K562 (cell line): ENCODE data around the gene ZBP1. TPM values are rescaled to one million over a fixed set of nuclear protein-coding genes. Genes with fewer than 3 reads are reported as not detected.

Experiments
- BCL6 ChIP-seq: fragments of 250-450 bp; sonication (Bioruptor Pico); IDR thresholded peaks from 2 replicates; pipeline ENCODE4 v1.4.0; 2020
- BRF1 ChIP-seq: IDR thresholded peaks from 3 replicates; pipeline ENCODE4 v1.6.1; 2011; ENCODE audit warnings: borderline replicate concordance, mild to moderate bottlenecking; ENCODE audit not compliant: insufficient read length; ENCODE audit errors: extremely low read depth
- CBFA2T2 ChIP-seq: fragments of 450-650 bp; conservative IDR thresholded peaks from 2 replicates; pipeline ENCODE4 v1.6.1; 2017; ENCODE audit warnings: mild to moderate bottlenecking
- ELK3 ChIP-seq: fragments of 450-650 bp; formaldehyde crosslinking; IDR thresholded peaks from 2 replicates; pipeline ENCODE4 v1.4.0; 2020; ENCODE audit warnings: mild to moderate bottlenecking
- KDM4B ChIP-seq, 2 experiments: fragments of 450-650 bp in 1 of 2; sonication (generic) in 1 of 2; IDR thresholded peaks; 2 replicates each; pipeline ENCODE4 v1.6.1; 2016 to 2017; ENCODE audit warnings: borderline replicate concordance in 2 of 2, antibody characterized with exemption in 1 of 2, low read depth in 1 of 2, mild to moderate bottlenecking in 1 of 2
- MEF2A ChIP-seq: IDR thresholded peaks from 2 replicates; pipeline ENCODE4 v1.6.1; 2011; ENCODE audit warnings: low read depth, mild to moderate bottlenecking, low read length, moderate library complexity; ENCODE audit not compliant: control insufficient read depth
- MEF2D ChIP-seq: conservative IDR thresholded peaks from 2 replicates; pipeline ENCODE4 v1.6.1; 2016; ENCODE audit warnings: low read depth, missing genetic modification characterization, missing compliant biosample characterization
- NFE2 ChIP-seq: IDR thresholded peaks from 2 replicates; pipeline ENCODE4 v1.6.1; 2014; ENCODE audit warnings: antibody characterized with exemption, low read depth
- YY1 ChIP-seq, 3 experiments: IDR thresholded peaks; 2 replicates each; pipeline ENCODE4 v1.6.1; 2011; ENCODE audit warnings: low read length in 2 of 3, mild to moderate bottlenecking in 2 of 3, moderate library complexity in 2 of 3, borderline replicate concordance in 1 of 3, control low read depth in 1 of 3, low read depth in 1 of 3; ENCODE audit not compliant: insufficient read depth in 3 of 3, insufficient replicate concordance in 2 of 3, control insufficient read depth in 1 of 3, insufficient read length in 1 of 3; ENCODE audit errors: extremely low read depth in 1 of 3
- ZNF280B ChIP-seq: fragments of 250-450 bp; sonication (Bioruptor Pico); IDR thresholded peaks from 2 replicates; pipeline ENCODE4 v1.5.1; 2021; ENCODE audit warnings: mild to moderate bottlenecking
- ZNF518B ChIP-seq: fragments of 250-450 bp; sonication (Bioruptor Pico); IDR thresholded peaks from 2 replicates; pipeline ENCODE4 v1.5.0; 2021; ENCODE audit warnings: mild to moderate bottlenecking, moderate library complexity
- ZNF561 ChIP-seq: fragments of 450-650 bp; formaldehyde crosslinking; conservative IDR thresholded peaks from 2 replicates; pipeline ENCODE4 v1.4.0; 2020; ENCODE audit warnings: mild to moderate bottlenecking, moderate library complexity
- polyA plus RNA-seq, 8 experiments: library from polyadenylated mRNA; depleted of rRNA in 4 of 8; stranded (reverse) in 5 of 8; unstranded in 3 of 8; fragments of >200 nt; fragmentation: Nextera tagmentation in 2 of 8; fragmentation: Illumina TruSeq in 1 of 8; extraction: Ambion mirVana in 2 of 8; extraction: Trizol in 1 of 8; gene quantifications; 2 replicates each; pipeline versions ENCODE4 v1.2.1 to v1.2.3, GENCODE V29; 2011 to 2014; ENCODE audit warnings: inconsistent platforms in 1 of 8, missing spikeins in 1 of 8
- total RNA-seq, 7 experiments: library from RNA; depleted of rRNA in 6 of 7; stranded (reverse); fragments of >200 nt in 6 of 7; fragmentation: Illumina TruSeq in 2 of 7; extraction: Trizol in 2 of 7; gene quantifications; 2 replicates each; pipeline versions ENCODE4 v1.2.1 to v1.2.3, GENCODE V29; 2011 to 2021; ENCODE audit warnings: low replicate concordance in 1 of 7

Gene ZBP1
- total and polyA plus RNA-seq, 9 of the 15 experiments (the other 6 are each of a cell fraction or from before 2014, with no cell fraction given) = not detected

DNA sequence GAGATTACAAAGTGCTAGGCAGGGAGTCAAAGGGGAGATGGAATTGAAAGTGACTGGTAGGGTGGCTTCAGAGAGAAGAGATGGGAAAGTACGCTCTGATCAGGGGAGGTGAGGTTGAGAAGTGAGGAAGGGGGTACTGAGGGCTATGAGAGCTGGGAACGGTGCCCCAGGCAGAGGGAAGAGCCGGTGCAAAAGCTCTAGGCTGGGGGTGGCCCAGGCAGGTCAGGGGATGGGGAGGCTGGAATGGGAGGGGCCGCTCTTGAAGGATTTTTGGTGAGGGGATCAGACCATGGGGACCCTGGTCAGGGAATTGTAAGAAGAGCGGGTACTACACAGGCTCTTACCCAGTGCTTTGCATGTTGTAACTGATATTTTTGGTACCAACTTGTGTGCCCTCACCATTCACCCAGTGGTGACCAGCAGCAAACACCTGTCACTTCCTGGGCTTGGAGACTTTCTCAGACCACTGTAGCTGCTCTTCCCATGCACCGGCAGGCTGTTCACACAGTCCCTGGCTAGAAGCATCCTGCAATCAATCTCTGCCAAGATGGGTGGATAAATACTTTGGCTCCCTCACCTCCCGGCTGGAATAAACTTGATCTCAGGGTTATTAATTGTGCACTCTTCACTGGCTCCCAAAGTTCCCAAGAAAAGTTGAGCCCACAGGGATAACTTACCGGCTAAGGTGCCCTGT, 35.3 kb downstream of the ZBP1 start (continued):
- TF ChIP-seq ZNF518B (CRISPR knock-in tag) = no peak
- TF ChIP-seq MEF2D (tag) = no peak
- no peak for TF ChIP-seq BCL6 (CRISPR knock-in tag)
- TF ChIP-seq ELK3 (CRISPR knock-in tag) = no peak
- TF ChIP-seq YY1 (IDR thresholded peaks at IDR 0.05; ENCODE audit: borderline replicate concordance in 1 of 3, control insufficient read depth in 1 of 3, extremely low read depth in 1 of 3, insufficient read depth in 3 of 3, insufficient read length in 1 of 3, insufficient replicate concordance in 2 of 3, low read depth in 1 of 3, low read length in 2 of 3) = no peak
- TF ChIP-seq BRF1 = no peak
- no peak for TF ChIP-seq ZNF280B (CRISPR knock-in tag)
- TF ChIP-seq NFE2 = no peak
- TF ChIP-seq CBFA2T2 = no peak
- TF ChIP-seq ZNF561 (CRISPR knock-in tag) = no peak
- no peak for TF ChIP-seq MEF2A
- no peak for TF ChIP-seq KDM4B (IDR thresholded peaks at IDR 0.05; ENCODE audit: borderline replicate concordance in 2 of 2, low read depth in 1 of 2)
